COR-L47 (cell line): Measurements from ENCODE around the gene NUDT21.
A peak's percentile ranks its signal among the peaks of the same experiment; 100 is the strongest.
"Not testable (repeated sequence)": the region's sequence is repeated elsewhere in the genome, so short reads cannot be mapped to it uniquely, and the experiment has no call there.

ENCODE experiments used
- DNase-seq: peaks from one replicate; lab custom pipeline; 2025; lab: John Stamatoyannopoulos, UW

The NUDT21 gene

GRCh38 chr16:56450986-56451752 lies at the start of gene NUDT21, which contains the start of gene OGFOD1:
Gene NUDT21 (minus strand): TSS chr16:56451332. CDS start chr16:56451202, 130 bp downstream.
Gene OGFOD1 (plus strand): TSS chr16:56451554. CDS start chr16:56451613, 59 bp downstream.
- DNase-seq, result peak; percentile 94

DNA sequence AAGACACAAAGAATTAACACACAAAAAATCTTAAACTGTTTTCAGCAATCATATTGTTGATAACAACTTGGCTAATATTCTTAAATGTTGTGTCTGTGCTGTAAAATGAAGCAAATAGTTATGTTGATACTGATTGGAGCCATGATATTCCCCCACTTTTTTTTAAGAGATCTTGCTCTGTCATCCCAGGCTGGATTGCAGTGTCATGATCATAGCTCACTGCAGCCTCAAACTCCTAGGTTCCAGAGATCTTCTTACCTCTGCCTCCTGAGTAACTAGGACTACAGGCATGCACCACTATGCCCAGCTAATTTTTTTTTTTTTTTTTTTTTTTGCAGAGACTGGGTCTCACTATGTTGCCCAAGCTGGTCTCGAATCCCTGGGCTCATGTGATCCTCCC lies 42.7 kb upstream of the NUDT21 start:
- no peak for DNase-seq

DNA sequence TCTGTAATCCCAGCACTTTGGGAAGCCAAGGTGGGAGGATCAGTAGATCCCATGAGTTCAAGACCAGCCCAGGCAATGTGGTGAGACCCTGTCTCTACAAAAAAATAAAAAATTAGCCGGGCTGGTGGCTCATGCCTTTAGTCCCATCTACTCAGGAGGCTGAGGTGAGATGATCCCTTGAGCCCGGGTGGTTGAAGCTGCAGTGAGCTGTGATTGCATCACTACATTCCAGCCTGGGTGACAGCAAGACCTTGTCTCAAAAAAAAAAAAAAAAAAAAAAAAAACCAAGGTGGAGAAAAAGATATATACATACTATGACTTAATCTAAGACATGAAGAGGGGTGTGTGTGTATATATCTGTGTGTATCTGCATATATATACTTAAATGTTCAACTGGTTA lies 42.0 kb upstream of the NUDT21 start:
- no peak for DNase-seq

DNA sequence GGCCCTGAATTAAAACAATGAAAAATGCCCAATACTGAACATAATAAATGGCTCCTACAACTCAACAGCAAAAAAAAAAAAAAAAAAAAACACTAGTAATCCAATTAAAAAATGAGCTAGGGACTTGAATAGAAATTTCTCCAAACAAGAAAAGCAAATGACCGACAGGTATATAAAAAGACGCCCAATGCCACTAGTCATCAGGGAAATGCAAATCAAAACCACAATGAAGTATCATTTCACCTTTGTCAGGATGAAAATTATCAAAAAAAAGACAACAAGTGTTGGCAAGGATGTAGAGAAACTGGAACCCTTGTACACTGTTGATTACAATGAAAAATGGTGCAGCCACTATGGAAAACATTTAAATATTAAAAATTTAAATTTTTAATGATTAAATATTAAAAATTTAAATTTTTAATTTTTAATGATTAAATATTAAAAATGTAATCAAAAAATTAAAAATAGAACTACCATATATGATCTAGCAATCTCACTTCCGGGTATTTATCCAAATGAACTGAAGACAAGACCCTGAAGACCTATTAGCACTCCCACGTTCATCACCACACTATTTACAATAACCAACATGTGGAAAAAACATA lies 40.6 kb upstream of the NUDT21 start:
- DNase-seq, result no peak

DNA sequence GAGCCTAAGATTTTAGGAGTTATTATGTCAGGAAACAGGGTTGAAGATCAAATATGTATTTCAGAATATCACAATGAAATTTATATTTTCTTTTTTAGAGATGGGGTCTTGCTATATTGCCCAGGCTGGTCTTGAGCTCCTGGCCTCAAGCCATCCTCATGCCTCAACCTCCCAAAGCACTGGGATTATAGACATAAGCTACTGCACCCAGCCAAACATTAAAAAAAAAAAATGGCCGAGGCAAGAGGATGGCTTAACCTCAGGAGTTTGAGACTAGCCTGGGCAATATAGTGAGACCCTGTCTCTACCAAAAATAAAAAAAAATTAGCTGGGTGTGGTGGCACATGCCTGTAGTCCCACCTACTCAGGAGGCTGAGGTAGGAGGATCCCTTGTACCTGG lies 37.7 kb upstream of the NUDT21 start:
- not testable (repeated sequence) for DNase-seq

GRCh38 chr16:56488035-56488434 lies 36.9 kb upstream of the NUDT21 start:
- no peak for DNase-seq

DNA sequence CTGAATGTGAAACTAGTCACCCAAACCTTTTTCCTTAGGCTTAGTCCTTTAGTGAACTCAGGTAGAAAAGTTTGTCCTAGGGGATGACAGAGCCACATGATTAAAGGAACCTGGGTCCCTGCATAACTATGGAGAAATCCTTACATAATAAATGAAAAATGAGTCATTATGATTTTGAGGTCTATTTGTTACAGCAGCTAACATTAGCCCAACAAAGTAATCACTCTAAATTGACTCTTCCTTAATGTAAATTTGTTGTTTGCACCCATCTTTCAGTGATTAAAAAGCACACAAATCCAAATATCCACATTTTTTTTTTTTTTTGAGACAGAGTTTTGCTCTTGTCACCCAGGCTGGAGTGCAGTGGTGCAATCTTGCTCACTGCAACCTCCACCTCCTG lies 32.3 kb upstream of the NUDT21 start:
- DNase-seq, result no peak

DNA sequence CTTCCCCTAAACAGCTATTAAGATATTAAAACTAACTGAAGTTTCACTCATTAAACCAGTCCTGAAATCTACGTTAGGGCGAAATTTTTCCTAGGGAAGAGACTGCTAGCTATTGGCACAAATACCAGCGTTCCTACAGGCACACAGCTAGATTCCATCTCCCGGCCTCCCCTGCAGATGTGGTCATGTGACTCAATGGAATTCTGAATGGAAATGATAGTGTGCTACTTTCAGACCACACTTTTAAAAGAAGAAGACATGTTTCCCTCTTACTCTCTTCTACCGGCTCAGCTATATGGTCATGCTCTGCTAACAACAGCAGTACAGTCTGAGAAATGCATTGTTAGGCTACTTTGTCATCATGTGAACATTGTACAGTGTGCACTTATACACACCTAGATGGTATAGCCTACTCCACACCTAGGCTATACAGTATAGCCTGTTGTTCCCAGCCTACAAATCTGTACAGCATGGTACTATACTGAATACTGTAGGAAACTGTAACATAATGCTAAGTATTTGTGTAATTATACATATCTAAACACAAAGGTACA lies 31.6 kb upstream of the NUDT21 start:
- no peak for DNase-seq

GRCh38 chr16:56481468-56482122 lies 30.5 kb upstream of the NUDT21 start:
- no peak for DNase-seq

- no peak for DNase-seq
These were observed 29.8 kb upstream of the NUDT21 start for GRCh38 chr16:56480776-56481467.

DNA sequence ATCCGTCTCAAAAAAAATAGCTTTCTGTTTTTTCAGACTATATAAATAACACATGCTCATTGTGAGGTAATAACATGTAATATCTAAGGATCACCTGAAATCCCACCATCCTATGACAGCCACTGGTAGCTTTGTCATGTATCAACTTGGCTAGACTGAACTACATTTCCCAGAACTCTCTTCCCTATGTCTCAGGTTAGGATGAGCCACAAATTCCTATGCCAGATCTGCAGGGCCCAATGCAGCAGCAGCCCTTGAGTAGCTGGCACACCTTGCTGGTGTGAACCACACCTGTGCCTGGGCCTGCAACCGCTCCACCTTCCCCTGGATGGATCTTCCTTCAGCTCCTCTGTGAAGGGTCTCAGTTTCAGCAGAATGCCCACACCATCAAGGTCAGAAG lies 28.3 kb upstream of the NUDT21 start:
- DNase-seq, result no peak

DNA sequence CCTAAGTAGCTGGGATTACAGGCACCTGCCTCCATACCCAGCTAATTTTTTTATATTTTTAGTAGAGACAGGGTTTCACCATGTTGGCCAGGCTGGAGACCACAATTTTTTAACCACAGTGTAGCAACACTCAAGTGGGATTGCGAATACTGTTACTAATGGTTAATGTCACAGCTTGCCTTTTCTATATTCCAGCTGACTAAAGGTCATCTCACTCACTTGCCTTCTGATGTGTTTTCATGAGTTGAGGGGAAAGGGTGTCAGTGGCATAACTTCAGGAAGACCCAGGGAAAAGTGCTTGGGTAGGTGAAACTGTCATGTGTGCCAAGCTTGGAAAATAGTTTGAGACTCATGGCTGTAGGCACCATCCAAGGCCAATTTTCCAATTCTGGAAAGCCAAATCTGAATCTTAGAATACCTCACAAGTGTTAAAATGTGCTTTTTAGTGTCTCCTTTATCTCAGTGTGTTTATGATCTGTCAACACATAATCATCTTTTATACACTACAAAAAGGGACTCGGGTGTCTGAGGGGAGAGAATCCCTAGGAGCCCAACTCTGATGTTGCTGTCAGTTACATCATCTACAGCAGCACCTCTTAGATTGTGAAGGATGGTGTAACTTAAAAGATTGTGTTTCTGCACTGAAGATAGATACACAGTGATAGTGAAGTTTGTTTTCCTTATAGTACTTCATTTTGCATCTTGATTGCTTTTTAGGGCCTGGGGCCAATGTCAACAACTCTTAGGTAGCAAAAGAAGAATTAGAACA lies 27.3 kb upstream of the NUDT21 start:
- DNase-seq, result no peak

DNA sequence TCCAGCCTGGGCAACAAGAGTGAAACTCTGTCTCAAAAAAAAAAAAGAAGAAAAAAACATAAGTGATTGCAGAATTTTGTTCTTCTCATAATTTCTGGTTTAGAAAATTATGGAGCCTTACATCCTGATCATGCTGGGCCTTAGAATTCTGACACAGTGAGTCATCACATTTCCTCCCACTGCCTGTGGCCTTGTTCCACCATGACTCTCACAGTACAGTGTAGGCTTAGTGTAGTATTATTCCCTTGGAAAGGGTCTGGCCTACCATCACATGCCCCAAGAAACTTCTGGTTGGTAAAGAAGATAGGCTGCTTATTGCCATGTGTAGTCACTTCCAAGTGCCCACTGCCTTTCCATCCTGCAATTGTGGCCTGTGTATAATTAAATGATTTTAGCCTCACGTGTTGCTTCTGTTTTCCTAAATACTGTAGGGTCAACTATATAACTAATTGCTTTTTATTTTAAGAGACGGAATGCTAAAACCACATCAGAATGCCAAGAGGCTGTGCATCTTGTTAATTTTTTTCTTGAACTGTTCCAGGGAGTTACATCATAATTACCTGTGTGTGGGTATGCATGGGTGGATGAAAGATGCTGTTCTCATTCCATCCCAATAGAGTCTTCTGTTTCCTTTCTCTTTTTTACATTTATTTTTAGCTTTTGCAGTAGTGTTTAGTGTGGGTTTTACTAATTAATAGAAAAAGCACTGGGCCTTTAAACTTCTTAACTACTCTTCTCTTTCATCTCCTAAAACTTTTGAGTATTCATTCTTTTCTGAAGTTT lies 26.2 kb upstream of the NUDT21 start:
- no peak for DNase-seq

GRCh38 chr16:56475201-56475600 lies 24.1 kb upstream of the NUDT21 start:
- DNase-seq, result no peak

DNA sequence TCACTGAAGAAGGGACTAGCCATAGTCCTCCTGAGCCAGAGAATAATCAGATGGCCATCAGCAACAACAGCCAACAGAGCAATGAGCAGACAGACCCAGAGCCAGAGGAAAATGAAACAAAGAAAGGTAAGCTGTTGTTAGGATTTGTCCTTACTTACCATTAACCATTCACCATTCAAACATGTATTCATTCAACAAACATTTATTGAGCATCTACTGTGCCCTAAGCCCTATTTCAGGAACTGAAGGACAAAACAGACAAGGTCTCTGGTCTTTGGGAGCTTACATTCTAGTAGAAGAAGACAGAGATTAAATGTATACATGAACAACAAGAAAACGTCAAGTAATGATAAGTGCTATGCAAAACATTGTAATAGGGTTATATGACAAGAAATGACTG lies 19.5 kb upstream of the NUDT21 start:
- no peak for DNase-seq

GRCh38 chr16:56470232-56470631 lies 19.1 kb upstream of the NUDT21 start:
- DNase-seq, result no peak

DNA sequence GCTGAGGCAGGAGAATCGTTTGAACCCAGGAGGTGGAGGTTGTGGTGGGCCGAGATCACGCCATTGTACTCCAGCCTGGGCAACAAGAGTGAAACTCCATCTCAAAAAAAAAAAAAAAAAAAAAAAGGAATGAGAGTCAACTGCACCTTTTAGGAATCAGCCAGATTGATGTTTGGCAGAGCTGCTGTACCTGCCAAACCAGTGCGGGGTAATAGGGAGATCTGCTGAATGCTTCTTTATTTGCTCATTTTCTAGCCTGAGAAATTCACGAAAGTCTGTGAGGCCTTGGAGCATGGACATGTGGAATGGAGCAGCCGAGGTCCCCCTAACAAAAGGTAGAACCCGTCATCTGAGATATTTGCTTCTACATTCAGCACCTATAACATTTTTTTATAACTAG lies 18.6 kb upstream of the NUDT21 start:
- no peak for DNase-seq

DNA sequence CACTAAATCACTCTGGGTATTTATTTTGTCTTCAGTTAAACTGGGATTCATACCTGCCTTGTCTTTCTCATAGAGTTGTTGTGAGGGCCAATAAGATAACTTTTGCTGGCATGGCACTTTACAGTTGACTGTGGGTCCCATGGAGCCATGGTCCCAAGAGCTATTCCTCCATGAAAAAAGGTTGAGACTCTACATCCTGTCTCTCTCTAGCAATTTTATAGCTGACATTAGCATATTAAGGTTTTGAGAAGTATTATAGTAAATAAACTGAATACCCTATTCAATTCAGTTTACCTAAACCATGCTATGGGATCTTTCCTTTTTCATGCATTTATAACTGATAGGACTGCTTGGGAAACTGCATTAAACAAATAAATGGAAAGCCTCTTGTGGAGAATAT lies 17.7 kb upstream of the NUDT21 start:
- DNase-seq, result no peak

DNA sequence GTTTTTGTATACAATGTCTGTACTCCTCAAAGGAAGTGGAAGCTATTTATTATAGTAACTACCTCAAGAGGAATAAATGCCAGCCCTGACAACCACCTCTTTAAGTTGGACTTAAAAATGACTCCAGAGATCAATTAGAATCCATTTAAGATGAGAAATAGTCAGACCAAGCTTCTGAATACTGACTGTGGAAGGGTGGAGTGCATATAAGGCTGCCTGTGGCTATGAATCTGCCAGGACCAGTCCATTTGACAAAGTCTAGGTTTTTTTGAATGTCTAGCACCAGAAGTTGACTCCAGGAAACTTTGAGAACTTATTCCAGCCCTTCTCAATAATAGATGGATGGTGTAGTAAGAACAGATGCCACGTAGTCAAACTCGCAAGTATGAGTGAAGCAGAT lies 15.2 kb upstream of the NUDT21 start:
- DNase-seq, result no peak

- no peak for DNase-seq
These were observed 12.0 kb upstream of the NUDT21 start for GRCh38 chr16:56463153-56463552.
